Measurements from ENCODE around the gene EEF1G. TPM values are rescaled to one million over a fixed set of nuclear protein-coding genes. Genes with fewer than 3 reads are reported as not detected.

EEF1G gene
- total and polyA plus RNA-seq, 2 of the 13 experiments (the other 11 are each of a cell fraction or from before 2014, with no cell fraction given): 1,787 to 2,144 TPM

- TF ChIP-seq GLMP (CRISPR knock-in tag; IDR thresholded peaks at IDR 0.05; ENCODE audit: borderline replicate concordance) (no peak), FOXO1 (CRISPR knock-in tag; IDR thresholded peaks at IDR 0.05) (peak; percentile 92), GPBP1L1 (CRISPR knock-in tag; IDR thresholded peaks at IDR 0.05) (no peak), SIN3A (IDR thresholded peaks at IDR 0.05; ENCODE audit: borderline replicate concordance, low read depth, low read length) (peak; percentile 71; the same call in 1 of the 2 replicates), NFRKB (IDR thresholded peaks at IDR 0.05) (no peak), ATF7 (IDR thresholded peaks at IDR 0.05) (no peak), ATF7 (CRISPR knock-in tag; IDR thresholded peaks at IDR 0.05) (no peak), MLX (CRISPR knock-in tag; IDR thresholded peaks at IDR 0.05) (no peak), HIVEP1 (CRISPR knock-in tag; IDR thresholded peaks at IDR 0.05) (no peak; the same call in 1 of the 2 replicates), ZNF530 (CRISPR knock-in tag; IDR thresholded peaks at IDR 0.05; ENCODE audit: low read depth) (no peak), NFE2L2 (IDR thresholded peaks at IDR 0.05; ENCODE audit: low read length) (no peak), RFXAP (CRISPR knock-in tag; IDR thresholded peaks at IDR 0.05; ENCODE audit: borderline replicate concordance) (no peak), ZNF878 (CRISPR knock-in tag; IDR thresholded peaks at IDR 0.05) (peak; percentile 71; the same call in 1 of the 2 replicates), ZNF558 (CRISPR knock-in tag; IDR thresholded peaks at IDR 0.05; ENCODE audit: borderline replicate concordance) (no peak), IKZF4 (CRISPR knock-in tag; IDR thresholded peaks at IDR 0.05; ENCODE audit: borderline replicate concordance, low read depth, not compliant biosample characterization) (no peak), ZNF460 (CRISPR knock-in tag; IDR thresholded peaks at IDR 0.05; ENCODE audit: borderline replicate concordance) (no peak), KMT2A (CRISPR knock-in tag; IDR thresholded peaks at IDR 0.05) (no peak), SP5 (CRISPR knock-in tag; IDR thresholded peaks at IDR 0.05; ENCODE audit: borderline replicate concordance, low read depth) (peak; percentile 30; the same call in 1 of the 2 replicates), ZNF772 (CRISPR knock-in tag; IDR thresholded peaks at IDR 0.05) (0 out of 2 replicates have a peak, but pooled peaks have one; percentile 50), ZNF317 (CRISPR knock-in tag; IDR thresholded peaks at IDR 0.05) (peak; percentile 82), ZSCAN9 (CRISPR knock-in tag; IDR thresholded peaks at IDR 0.05; ENCODE audit: borderline replicate concordance) (no peak), YEATS2 (CRISPR knock-in tag; IDR thresholded peaks at IDR 0.05; ENCODE audit: borderline replicate concordance) (peak; percentile 69; the same call in 1 of the 2 replicates), ZNF678 (CRISPR knock-in tag; IDR thresholded peaks at IDR 0.05) (no peak), ZNF354B (CRISPR knock-in tag; IDR thresholded peaks at IDR 0.05) (no peak), MIER2 (CRISPR knock-in tag; IDR thresholded peaks at IDR 0.05) (no peak), MIXL1 (CRISPR knock-in tag; IDR thresholded peaks at IDR 0.05) (no peak)
- TF ChIP-seq, protein P1, sequence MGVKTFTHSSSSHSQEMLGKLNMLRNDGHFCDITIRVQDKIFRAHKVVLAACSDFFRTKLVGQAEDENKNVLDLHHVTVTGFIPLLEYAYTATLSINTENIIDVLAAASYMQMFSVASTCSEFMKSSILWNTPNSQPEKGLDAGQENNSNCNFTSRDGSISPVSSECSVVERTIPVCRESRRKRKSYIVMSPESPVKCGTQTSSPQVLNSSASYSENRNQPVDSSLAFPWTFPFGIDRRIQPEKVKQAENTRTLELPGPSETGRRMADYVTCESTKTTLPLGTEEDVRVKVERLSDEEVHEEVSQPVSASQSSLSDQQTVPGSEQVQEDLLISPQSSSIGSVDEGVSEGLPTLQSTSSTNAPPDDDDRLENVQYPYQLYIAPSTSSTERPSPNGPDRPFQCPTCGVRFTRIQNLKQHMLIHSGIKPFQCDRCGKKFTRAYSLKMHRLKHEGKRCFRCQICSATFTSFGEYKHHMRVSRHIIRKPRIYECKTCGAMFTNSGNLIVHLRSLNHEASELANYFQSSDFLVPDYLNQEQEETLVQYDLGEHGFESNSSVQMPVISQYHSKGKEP (CRISPR knock-in tag; IDR thresholded peaks at IDR 0.05): no peak
These were observed 25.9 kb downstream of the EEF1G start (continued) for GRCh38 chr11:62547691-62548281.

Data from HepG2 (cell line).